K562 (cell line): ENCODE results near the gene TEX101. TPM values are rescaled to one million over a fixed set of nuclear protein-coding genes. Genes with fewer than 3 reads are reported as not detected.
A peak's percentile ranks its signal among the peaks of the same experiment; 100 is the strongest.

Experiments used
- CAMTA2 ChIP-seq: fragments of 250-450 bp; sonication (Bioruptor Pico); conservative IDR thresholded peaks from 2 replicates; pipeline ENCODE4 v1.5.1; 2022
- CBFA2T3 ChIP-seq: fragments of 450-650 bp; IDR thresholded peaks from 2 replicates; pipeline ENCODE4 v1.6.1; 2017
- CREM ChIP-seq: IDR thresholded peaks from 2 replicates; pipeline ENCODE4 v1.6.1; 2014; ENCODE audit warnings: antibody characterized with exemption, low read depth
- CTBP1 ChIP-seq: fragments of 450-650 bp; IDR thresholded peaks from 2 replicates; pipeline ENCODE4 v1.6.1; 2016; ENCODE audit warnings: borderline replicate concordance
- FOXM1 ChIP-seq, 2 experiments: fragments of 450-650 bp in 1 of 2; sonication (generic) in 1 of 2; formaldehyde crosslinking in 1 of 2; IDR thresholded peaks; 2 replicates each; pipeline versions ENCODE4 v1.6.1 to v1.9.0; 2017 to 2022; ENCODE audit warnings: low read depth in 2 of 2, mild to moderate bottlenecking in 2 of 2, missing genetic modification reagents in 1 of 2, moderate library complexity in 1 of 2
- LEF1 ChIP-seq: fragments of 450-650 bp; IDR thresholded peaks from 2 replicates; pipeline ENCODE4 v1.6.1; 2016; ENCODE audit warnings: mild to moderate bottlenecking
- MTA1 ChIP-seq: fragments of 450-650 bp; IDR thresholded peaks from 2 replicates; pipeline ENCODE4 v1.6.1; 2017; ENCODE audit warnings: borderline replicate concordance
- MTA2 ChIP-seq: fragments of 450-650 bp; IDR thresholded peaks from 2 replicates; pipeline ENCODE4 v1.6.1; 2016; ENCODE audit warnings: low read depth
- NR4A1 ChIP-seq, 2 experiments: fragments of 250-450 bp in 1 of 2; fragments of 450-650 bp in 1 of 2; sonication (Bioruptor Pico) in 1 of 2; IDR thresholded peaks; 2 replicates each; pipeline versions ENCODE4 v1.4.0 to v1.6.1; 2016 to 2020; ENCODE audit warnings: mild to moderate bottlenecking in 2 of 2, missing compliant biosample characterization in 1 of 2, missing genetic modification characterization in 1 of 2, moderate library complexity in 1 of 2
- POLR2AphosphoS5 ChIP-seq: IDR thresholded peaks from 2 replicates; pipeline ENCODE4 v1.6.1; 2011; ENCODE audit warnings: mild to moderate bottlenecking, low read depth, low read length, moderate library complexity; ENCODE audit not compliant: control insufficient read depth, insufficient read depth
- RAD51 ChIP-seq: fragments of 450-650 bp; IDR thresholded peaks from 2 replicates; pipeline ENCODE4 v1.7.1; 2016; ENCODE audit warnings: low read depth, mild to moderate bottlenecking, borderline replicate concordance
- TAL1 ChIP-seq: fragments of 450-650 bp; IDR thresholded peaks from 2 replicates; pipeline ENCODE4 v1.6.1; 2016; ENCODE audit warnings: mild to moderate bottlenecking
- TGIF2 ChIP-seq: sonication (generic); formaldehyde crosslinking; IDR thresholded peaks from 2 replicates; pipeline ENCODE4 v1.8.1; 2022; ENCODE audit warnings: mild to moderate bottlenecking, missing genetic modification reagents, moderate library complexity
- ZC3H11A ChIP-seq: IDR thresholded peaks from 2 replicates; pipeline ENCODE4 v1.6.1; 2012; ENCODE audit warnings: low read depth, low read length, improper control_type of control experiment
- ZNF12 ChIP-seq: sonication (generic); formaldehyde crosslinking; IDR thresholded peaks from 2 replicates; pipeline ENCODE4 v1.4.0; 2020; ENCODE audit warnings: mild to moderate bottlenecking, missing genetic modification reagents
- ZNF444 ChIP-seq: fragments of 250-450 bp; sonication (Bioruptor Pico); IDR thresholded peaks from 2 replicates; pipeline ENCODE4 v1.4.0; 2020; ENCODE audit warnings: mild to moderate bottlenecking, moderate library complexity
- ZNF644 ChIP-seq: fragments of 200-800 bp; sonication (Bioruptor generic); IDR thresholded peaks from 2 replicates; pipeline ENCODE4 v1.6.1; 2016; ENCODE audit warnings: low read depth, missing genetic modification characterization, missing compliant biosample characterization
- polyA plus RNA-seq, 8 experiments: library from polyadenylated mRNA; depleted of rRNA in 4 of 8; stranded (reverse) in 5 of 8; unstranded in 3 of 8; fragments of >200 nt; fragmentation: Nextera tagmentation in 2 of 8; fragmentation: Illumina TruSeq in 1 of 8; extraction: Ambion mirVana in 2 of 8; extraction: Trizol in 1 of 8; gene quantifications; 2 replicates each; pipeline versions ENCODE4 v1.2.1 to v1.2.3, GENCODE V29; 2011 to 2014; ENCODE audit warnings: inconsistent platforms in 1 of 8, missing spikeins in 1 of 8
- total RNA-seq, 7 experiments: library from RNA; depleted of rRNA in 6 of 7; stranded (reverse); fragments of >200 nt in 6 of 7; fragmentation: Illumina TruSeq in 2 of 7; extraction: Trizol in 2 of 7; gene quantifications; 2 replicates each; pipeline versions ENCODE4 v1.2.1 to v1.2.3, GENCODE V29; 2011 to 2021; ENCODE audit warnings: low replicate concordance in 1 of 7
- TF ChIP-seq, protein P1 (sequence below): sonication (generic); formaldehyde crosslinking; IDR thresholded peaks from 2 replicates; pipeline ENCODE4 v1.8.0; 2023; ENCODE audit warnings: mild to moderate bottlenecking, missing genetic modification reagents
- TF ChIP-seq, protein P2 (sequence below): fragments of 250-450 bp; sonication (Bioruptor Pico); IDR thresholded peaks from 2 replicates; pipeline ENCODE4 v1.5.0; 2021
- TF ChIP-seq, protein P3 (sequence below): fragments of 250-450 bp; sonication (Bioruptor Pico); IDR thresholded peaks from 2 replicates; pipeline ENCODE4 v1.8.0; 2021; ENCODE audit warnings: moderate library complexity, mild to moderate bottlenecking, inconsistent platforms
- TF ChIP-seq, protein P4 (sequence below): sonication (generic); formaldehyde crosslinking; IDR thresholded peaks from 2 replicates; pipeline ENCODE4 v1.8.0; 2022; ENCODE audit warnings: mild to moderate bottlenecking, missing genetic modification reagents
- TF ChIP-seq, protein P5 (sequence below): fragments of 250-450 bp; sonication (Bioruptor Pico); IDR thresholded peaks from 2 replicates; pipeline ENCODE4 v1.4.0; 2020; ENCODE audit warnings: mild to moderate bottlenecking, moderate library complexity

The TEX101 gene
- total and polyA plus RNA-seq, 9 of the 15 experiments (the other 6 are each of a cell fraction or from before 2014, with no cell fraction given), result 0.10 to 0.36 (median 0.14) TPM; not detected in 6

DNA sequence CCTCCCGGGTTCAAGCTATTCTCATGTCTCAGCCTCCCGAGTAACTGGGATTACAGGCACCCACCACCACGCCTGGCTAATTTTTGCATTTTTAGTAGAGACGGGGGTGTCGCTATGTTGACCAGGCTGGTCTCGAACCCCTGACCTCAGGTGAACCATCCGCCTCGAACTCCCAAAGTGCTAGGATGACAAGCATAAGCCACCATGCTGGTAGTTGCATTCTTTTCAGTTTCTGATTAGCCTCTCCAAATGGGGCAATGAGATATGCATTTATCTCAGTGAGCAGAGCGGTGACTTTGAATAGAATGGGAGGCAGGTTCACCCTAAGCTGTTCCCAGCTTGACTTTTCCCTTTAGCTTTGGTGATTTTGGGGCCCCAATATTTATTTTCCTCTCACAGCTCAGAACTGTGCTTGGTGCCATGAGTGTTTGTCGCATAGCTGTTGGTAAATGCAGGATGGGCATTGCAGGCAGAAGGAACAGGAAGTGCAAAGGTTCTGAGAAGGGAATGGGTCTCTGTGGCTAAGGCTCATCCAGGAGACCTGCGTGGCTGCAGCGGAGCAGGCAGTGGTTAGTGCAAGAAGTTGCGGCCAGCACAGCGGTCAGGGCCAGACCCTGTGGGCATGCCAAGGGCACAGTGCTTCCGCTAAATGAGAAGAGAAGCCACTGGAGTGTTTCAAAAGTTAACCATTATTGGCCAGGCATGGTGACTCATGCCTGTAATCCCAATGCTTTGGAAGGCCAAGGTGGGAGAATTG lies 30.0 kb downstream of the TEX101 start (continued):
- no peak for TF ChIP-seq ZNF444 (CRISPR knock-in tag)
- no peak for TF ChIP-seq MTA1
- TF ChIP-seq, protein P1, sequence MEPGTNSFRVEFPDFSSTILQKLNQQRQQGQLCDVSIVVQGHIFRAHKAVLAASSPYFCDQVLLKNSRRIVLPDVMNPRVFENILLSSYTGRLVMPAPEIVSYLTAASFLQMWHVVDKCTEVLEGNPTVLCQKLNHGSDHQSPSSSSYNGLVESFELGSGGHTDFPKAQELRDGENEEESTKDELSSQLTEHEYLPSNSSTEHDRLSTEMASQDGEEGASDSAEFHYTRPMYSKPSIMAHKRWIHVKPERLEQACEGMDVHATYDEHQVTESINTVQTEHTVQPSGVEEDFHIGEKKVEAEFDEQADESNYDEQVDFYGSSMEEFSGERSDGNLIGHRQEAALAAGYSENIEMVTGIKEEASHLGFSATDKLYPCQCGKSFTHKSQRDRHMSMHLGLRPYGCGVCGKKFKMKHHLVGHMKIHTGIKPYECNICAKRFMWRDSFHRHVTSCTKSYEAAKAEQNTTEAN (CRISPR knock-in tag), result no peak
- TF ChIP-seq MTA2, result peak; percentile 77
- TF ChIP-seq TAL1, result peak; percentile 88
- no peak for TF ChIP-seq RAD51
- TF ChIP-seq TGIF2, result no peak
- no peak for TF ChIP-seq CREM
- TF ChIP-seq CBFA2T3, result peak; percentile 91
- TF ChIP-seq ZNF644, result no peak
- TF ChIP-seq, protein P2, sequence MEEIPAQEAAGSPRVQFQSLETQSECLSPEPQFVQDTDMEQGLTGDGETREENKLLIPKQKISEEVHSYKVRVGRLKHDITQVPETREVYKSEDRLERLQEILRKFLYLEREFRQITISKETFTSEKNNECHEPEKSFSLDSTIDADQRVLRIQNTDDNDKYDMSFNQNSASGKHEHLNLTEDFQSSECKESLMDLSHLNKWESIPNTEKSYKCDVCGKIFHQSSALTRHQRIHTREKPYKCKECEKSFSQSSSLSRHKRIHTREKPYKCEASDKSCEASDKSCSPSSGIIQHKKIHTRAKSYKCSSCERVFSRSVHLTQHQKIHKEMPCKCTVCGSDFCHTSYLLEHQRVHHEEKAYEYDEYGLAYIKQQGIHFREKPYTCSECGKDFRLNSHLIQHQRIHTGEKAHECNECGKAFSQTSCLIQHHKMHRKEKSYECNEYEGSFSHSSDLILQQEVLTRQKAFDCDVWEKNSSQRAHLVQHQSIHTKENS (CRISPR knock-in tag), result no peak
- TF ChIP-seq FOXM1 (IDR thresholded peaks at IDR 0.05; ENCODE audit: low read depth), result peak; percentile 41; the same call in 1 of the 2 replicates
- TF ChIP-seq FOXM1 (CRISPR knock-in tag; IDR thresholded peaks at IDR 0.05; ENCODE audit: low read depth), result no peak
- TF ChIP-seq, protein P3, sequence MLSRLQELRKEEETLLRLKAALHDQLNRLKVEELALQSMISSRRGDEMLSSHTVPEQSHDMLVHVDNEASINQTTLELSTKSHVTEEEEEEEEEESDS, result no peak
- TF ChIP-seq, protein P4, sequence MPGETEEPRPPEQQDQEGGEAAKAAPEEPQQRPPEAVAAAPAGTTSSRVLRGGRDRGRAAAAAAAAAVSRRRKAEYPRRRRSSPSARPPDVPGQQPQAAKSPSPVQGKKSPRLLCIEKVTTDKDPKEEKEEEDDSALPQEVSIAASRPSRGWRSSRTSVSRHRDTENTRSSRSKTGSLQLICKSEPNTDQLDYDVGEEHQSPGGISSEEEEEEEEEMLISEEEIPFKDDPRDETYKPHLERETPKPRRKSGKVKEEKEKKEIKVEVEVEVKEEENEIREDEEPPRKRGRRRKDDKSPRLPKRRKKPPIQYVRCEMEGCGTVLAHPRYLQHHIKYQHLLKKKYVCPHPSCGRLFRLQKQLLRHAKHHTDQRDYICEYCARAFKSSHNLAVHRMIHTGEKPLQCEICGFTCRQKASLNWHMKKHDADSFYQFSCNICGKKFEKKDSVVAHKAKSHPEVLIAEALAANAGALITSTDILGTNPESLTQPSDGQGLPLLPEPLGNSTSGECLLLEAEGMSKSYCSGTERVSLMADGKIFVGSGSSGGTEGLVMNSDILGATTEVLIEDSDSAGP (CRISPR knock-in tag), result no peak
- no peak for TF ChIP-seq CAMTA2 (CRISPR knock-in tag)
- no peak for TF ChIP-seq ZNF12 (CRISPR knock-in tag)
- no peak for TF ChIP-seq NR4A1 (CRISPR knock-in tag; IDR thresholded peaks at IDR 0.05)
- TF ChIP-seq NR4A1 (tag; IDR thresholded peaks at IDR 0.05), result no peak
- TF ChIP-seq, protein P5, sequence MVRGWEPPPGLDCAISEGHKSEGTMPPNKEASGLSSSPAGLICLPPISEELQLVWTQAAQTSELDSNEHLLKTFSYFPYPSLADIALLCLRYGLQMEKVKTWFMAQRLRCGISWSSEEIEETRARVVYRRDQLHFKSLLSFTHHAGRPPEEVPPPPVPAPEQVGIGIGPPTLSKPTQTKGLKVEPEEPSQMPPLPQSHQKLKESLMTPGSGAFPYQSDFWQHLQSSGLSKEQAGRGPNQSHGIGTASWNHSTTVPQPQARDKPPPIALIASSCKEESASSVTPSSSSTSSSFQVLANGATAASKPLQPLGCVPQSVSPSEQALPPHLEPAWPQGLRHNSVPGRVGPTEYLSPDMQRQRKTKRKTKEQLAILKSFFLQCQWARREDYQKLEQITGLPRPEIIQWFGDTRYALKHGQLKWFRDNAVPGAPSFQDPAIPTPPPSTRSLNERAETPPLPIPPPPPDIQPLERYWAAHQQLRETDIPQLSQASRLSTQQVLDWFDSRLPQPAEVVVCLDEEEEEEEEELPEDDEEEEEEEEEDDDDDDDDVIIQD, result no peak
- TF ChIP-seq LEF1, result peak; percentile 40; the same call in 1 of the 2 replicates
- peak; percentile 44; the same call in 1 of the 2 replicates for TF ChIP-seq POLR2AphosphoS5
- TF ChIP-seq ZC3H11A, result no peak
- TF ChIP-seq CTBP1, result peak; percentile 17; the same call in 1 of the 2 replicates
